ENCODE data around the gene TCF15. TPM values are rescaled to one million over a fixed set of nuclear protein-coding genes. Genes with fewer than 3 reads are reported as not detected.

Gene TCF15
- total RNA-seq, 1 experiment from 2014 or later = not detected

DNA sequence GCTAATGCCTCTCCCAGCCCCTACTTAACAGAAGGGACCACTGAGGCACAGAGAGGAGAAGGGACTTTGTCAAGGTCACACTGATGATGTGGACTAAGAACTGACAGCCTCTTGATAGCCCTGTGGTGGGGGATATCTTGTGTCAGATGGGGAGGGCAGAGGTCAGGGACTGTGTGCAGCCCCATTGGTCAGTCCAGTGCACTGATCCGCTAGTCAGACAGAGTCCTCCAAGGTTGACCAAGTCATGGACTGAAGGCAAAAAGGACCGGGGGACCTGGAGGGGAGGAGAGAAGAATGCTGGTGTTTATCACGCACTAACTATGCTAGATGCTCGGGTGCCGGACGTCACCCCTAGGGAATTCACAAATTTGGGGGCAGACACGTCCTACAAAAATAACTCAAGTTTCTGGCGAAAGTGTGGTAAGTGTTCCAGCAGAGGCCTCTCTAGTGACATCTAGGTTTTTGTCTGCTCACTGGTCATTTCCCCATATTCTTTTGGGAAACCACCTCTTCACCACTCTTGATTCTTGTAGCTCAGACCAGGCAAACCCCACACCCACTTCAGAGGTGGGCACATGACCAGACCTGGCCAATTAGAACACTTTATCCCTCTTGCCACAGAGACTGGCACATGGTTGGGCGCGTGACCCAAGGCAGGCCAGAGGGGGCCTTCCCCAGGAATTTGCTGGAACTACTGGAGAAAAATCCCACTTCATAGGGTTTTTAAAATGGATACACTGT is 21.0 kb downstream of the TCF15 start:
- Histone ChIP-seq H3F3A (ENCODE audit: insufficient read depth, low read depth) (no peaks in the 10 kb centered on the region), H3K27me3 (ENCODE audit: insufficient read depth, low read depth) (peaks cover 23% of the 10 kb centered on the region; the same call in 1 of the 2 replicates), H4K20me1 (ENCODE audit: insufficient read depth) (no peaks in the 10 kb centered on the region), H3K4me1 (replicated peaks; ENCODE audit: insufficient read depth) (no peaks in the 10 kb centered on the region), H2AFZ (no peak overlapping the region), H3K9me3 (ENCODE audit: insufficient read depth, low read depth) (no peaks in the 10 kb centered on the region), H3K4me3 (no peak overlapping the region), H3K27ac (no peak overlapping the region), H3K79me2 (ENCODE audit: low read depth) (no peaks in the 10 kb centered on the region), H3K4me2 (no peak overlapping the region), H3K36me3 (ENCODE audit: low read depth) (no peaks in the 10 kb centered on the region), H3K9me2 (ENCODE audit: insufficient read depth) (no peaks in the 10 kb centered on the region)
- no peak for DNase-seq
- intact Hi-C loops (cut with micrococcal nuclease; ENCODE audit: unreplicated experiment) = no loop called here
- BruUV-seq (replicated peaks) = no TSS peak
- TF ChIP-seq, protein P1, sequence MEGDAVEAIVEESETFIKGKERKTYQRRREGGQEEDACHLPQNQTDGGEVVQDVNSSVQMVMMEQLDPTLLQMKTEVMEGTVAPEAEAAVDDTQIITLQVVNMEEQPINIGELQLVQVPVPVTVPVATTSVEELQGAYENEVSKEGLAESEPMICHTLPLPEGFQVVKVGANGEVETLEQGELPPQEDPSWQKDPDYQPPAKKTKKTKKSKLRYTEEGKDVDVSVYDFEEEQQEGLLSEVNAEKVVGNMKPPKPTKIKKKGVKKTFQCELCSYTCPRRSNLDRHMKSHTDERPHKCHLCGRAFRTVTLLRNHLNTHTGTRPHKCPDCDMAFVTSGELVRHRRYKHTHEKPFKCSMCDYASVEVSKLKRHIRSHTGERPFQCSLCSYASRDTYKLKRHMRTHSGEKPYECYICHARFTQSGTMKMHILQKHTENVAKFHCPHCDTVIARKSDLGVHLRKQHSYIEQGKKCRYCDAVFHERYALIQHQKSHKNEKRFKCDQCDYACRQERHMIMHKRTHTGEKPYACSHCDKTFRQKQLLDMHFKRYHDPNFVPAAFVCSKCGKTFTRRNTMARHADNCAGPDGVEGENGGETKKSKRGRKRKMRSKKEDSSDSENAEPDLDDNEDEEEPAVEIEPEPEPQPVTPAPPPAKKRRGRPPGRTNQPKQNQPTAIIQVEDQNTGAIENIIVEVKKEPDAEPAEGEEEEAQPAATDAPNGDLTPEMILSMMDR (conservative IDR thresholded peaks at IDR 0.05) = no peak
- no peak for TF ChIP-seq EZH2 (IDR thresholded peaks at IDR 0.05; ENCODE audit: low read depth)
- CTCF ChIA-PET = no interaction called here
- POLR2A ChIA-PET (ENCODE audit: unreplicated experiment) = no interaction called here

DNA sequence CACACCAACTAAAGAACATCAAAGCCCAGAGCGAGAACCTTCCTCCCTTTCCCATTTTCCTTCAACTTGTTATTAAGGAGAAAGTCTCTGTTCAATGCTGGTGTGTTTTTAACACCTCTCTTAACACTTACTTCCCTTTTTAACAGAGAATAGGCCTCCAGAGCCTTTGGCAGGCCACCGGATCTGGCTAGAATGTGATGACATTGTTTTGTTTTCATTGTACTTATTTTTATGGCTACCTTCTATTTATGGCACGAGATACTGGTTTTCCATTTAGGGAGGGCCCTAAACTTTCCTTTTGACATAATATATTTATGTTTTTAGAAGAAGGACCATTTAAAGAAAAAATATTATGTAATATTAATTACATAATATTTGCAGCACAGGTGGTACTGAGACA is 21.6 kb downstream of the TCF15 start:
- ChIA-PET CTCF (no interaction called here), POLR2A (ENCODE audit: unreplicated experiment) (no interaction called here)
- H3K36me3 ChIP-seq (ENCODE audit: low read depth) = no peaks in the 10 kb centered on the region
- H3K4me2 ChIP-seq = no peak overlapping the region
- no peak for DNase-seq
- peaks cover 23% of the 10 kb centered on the region; the same call in 1 of the 2 replicates for H3K27me3 ChIP-seq (ENCODE audit: insufficient read depth, low read depth)
- no peaks in the 10 kb centered on the region for H3F3A ChIP-seq (ENCODE audit: insufficient read depth, low read depth)
- BruUV-seq (replicated peaks) = no TSS peak
- H3K9me3 ChIP-seq (ENCODE audit: insufficient read depth, low read depth) = no peaks in the 10 kb centered on the region
- H2AFZ ChIP-seq = no peak overlapping the region
- H3K79me2 ChIP-seq (ENCODE audit: low read depth) = no peaks in the 10 kb centered on the region
- H3K4me1 ChIP-seq (replicated peaks; ENCODE audit: insufficient read depth) = no peaks in the 10 kb centered on the region
- H3K9me2 ChIP-seq (ENCODE audit: insufficient read depth) = no peaks in the 10 kb centered on the region
- H3K27ac ChIP-seq = no peak overlapping the region
- no peak overlapping the region for H3K4me3 ChIP-seq
- H4K20me1 ChIP-seq (ENCODE audit: insufficient read depth) = no peaks in the 10 kb centered on the region
- no peak for TF ChIP-seq EZH2 (IDR thresholded peaks at IDR 0.05; ENCODE audit: low read depth)
- TF ChIP-seq, protein P1 (conservative IDR thresholded peaks at IDR 0.05) = no peak
- intact Hi-C loops (cut with micrococcal nuclease; ENCODE audit: unreplicated experiment) = no loop called here

DNA sequence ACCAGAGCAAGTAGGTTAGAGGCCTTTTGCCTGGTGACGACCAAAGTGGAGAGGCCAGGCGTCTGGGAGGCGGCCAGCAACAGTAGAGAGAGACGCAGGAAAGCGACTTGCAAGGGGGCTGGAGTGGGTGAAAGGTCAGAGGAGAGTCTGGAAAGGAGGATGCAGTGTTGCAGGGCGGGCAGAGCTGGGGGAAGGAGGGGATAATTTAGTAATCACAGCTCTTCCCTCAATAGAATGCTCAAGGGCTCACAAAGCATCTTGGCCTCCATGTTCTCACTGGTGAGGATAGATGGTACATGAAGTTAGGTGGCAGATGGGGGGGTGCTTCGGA is 25.2 kb downstream of the TCF15 start:
- no peaks in the 10 kb centered on the region for H3K9me2 ChIP-seq (ENCODE audit: insufficient read depth)
- no peak for DNase-seq
- no peak overlapping the region for H3K4me2 ChIP-seq
- H3K4me3 ChIP-seq = no peak overlapping the region
- H3K27ac ChIP-seq = no peak overlapping the region
- H2AFZ ChIP-seq = no peak overlapping the region
- no peaks in the 10 kb centered on the region for H3K36me3 ChIP-seq (ENCODE audit: low read depth)
- TF ChIP-seq, protein P1 (conservative IDR thresholded peaks at IDR 0.05) = no peak
- TF ChIP-seq EZH2 (IDR thresholded peaks at IDR 0.05; ENCODE audit: low read depth) = no peak
- H3K4me1 ChIP-seq (replicated peaks; ENCODE audit: insufficient read depth) = no peaks in the 10 kb centered on the region
- H3K9me3 ChIP-seq (ENCODE audit: insufficient read depth, low read depth) = no peaks in the 10 kb centered on the region
- no peaks in the 10 kb centered on the region for H3F3A ChIP-seq (ENCODE audit: insufficient read depth, low read depth)
- ChIA-PET POLR2A (ENCODE audit: unreplicated experiment) (no interaction called here), CTCF (no interaction called here)
- peaks cover 12% of the 10 kb centered on the region for H3K27me3 ChIP-seq (ENCODE audit: insufficient read depth, low read depth)
- no TSS peak for BruUV-seq (replicated peaks)
- no peaks in the 10 kb centered on the region for H4K20me1 ChIP-seq (ENCODE audit: insufficient read depth)
- no peaks in the 10 kb centered on the region for H3K79me2 ChIP-seq (ENCODE audit: low read depth)
- intact Hi-C loops (cut with micrococcal nuclease; ENCODE audit: unreplicated experiment) = no loop called here
